ENCODE data around the gene MARCHF3.
"Not testable (repeated sequence)": the region's sequence is repeated elsewhere in the genome, so short reads cannot be mapped to it uniquely, and the experiment has no call there.

The MARCHF3 gene

DNA sequence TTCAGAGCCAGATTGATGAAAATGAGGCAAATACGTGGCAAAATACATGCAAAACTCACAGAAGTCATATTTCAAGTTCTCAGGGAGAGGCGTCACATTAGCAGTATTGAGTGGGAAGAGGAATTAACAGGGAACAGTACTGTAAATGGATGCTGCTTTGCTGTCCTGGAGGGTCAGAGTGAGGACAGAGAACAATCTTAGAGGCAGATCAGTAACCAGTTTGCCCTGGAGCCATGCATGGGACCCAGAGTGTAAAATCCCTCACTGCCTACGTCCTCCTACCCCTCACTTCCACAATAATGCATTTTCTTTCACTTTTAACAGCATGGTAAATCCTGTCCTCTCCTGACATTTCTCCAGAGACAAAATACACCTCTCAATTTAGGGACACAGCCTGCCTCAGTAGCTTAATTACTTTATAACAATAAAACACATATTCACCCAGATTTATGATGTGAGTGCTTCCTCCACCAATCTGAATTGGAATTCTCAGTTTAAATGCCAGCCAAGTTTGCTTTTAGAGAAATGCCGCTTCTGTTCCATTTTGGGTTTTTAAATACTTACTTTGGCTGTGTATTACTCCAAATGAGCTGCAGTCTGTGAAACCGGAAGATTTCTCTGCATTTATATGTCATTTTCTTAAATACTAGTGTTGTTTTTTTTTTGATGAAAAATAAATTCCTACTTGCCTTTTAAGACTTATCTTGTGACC, 183.5 kb downstream of the MARCHF3 start:
- TF ChIP-seq ESRRG (CRISPR knock-in tag; IDR thresholded peaks at IDR 0.05) (no peak), ZNF70 (CRISPR knock-in tag; IDR thresholded peaks at IDR 0.05) (no peak), ZNF565 (CRISPR knock-in tag; conservative IDR thresholded peaks at IDR 0.05; ENCODE audit: low read depth) (no peak), ISL1 (CRISPR knock-in tag; IDR thresholded peaks at IDR 0.05) (no peak), ZFP30 (CRISPR knock-in tag; IDR thresholded peaks at IDR 0.05) (no peak), CSDC2 (CRISPR knock-in tag; IDR thresholded peaks at IDR 0.05) (no peak), RARB (CRISPR knock-in tag; IDR thresholded peaks at IDR 0.05) (no peak), ZFP3 (CRISPR knock-in tag; IDR thresholded peaks at IDR 0.05) (no peak), ZC3H10 (CRISPR knock-in tag; IDR thresholded peaks at IDR 0.05) (no peak), TOX (CRISPR knock-in tag; IDR thresholded peaks at IDR 0.05; ENCODE audit: borderline replicate concordance) (no peak)
- TF ChIP-seq, protein P1, sequence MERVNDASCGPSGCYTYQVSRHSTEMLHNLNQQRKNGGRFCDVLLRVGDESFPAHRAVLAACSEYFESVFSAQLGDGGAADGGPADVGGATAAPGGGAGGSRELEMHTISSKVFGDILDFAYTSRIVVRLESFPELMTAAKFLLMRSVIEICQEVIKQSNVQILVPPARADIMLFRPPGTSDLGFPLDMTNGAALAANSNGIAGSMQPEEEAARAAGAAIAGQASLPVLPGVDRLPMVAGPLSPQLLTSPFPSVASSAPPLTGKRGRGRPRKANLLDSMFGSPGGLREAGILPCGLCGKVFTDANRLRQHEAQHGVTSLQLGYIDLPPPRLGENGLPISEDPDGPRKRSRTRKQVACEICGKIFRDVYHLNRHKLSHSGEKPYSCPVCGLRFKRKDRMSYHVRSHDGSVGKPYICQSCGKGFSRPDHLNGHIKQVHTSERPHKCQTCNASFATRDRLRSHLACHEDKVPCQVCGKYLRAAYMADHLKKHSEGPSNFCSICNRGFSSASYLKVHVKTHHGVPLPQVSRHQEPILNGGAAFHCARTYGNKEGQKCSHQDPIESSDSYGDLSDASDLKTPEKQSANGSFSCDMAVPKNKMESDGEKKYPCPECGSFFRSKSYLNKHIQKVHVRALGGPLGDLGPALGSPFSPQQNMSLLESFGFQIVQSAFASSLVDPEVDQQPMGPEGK (CRISPR knock-in tag; IDR thresholded peaks at IDR 0.05; ENCODE audit: borderline replicate concordance), result no peak

DNA sequence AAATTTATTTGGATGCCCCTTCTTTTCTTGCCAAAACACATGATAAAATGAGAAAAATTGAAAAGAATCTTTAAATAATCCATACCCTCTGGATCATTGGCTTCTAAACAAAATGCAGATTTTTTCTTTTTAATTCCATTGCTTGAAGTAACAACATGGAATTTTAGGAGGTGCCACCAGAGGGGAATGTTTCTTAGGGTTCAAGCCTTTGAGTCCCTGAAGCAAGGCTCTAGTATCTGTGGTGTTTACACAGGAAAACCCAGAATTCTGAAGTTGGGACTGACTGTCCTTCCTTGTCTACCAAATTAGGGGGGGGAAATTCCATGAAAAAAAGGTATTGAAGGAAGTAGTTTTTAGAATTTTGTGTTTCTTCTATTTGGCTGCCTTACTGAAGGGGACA, 184.0 kb downstream of the MARCHF3 start:
- ATAC-seq, result peak; percentile 76
- TF ChIP-seq, protein P2, sequence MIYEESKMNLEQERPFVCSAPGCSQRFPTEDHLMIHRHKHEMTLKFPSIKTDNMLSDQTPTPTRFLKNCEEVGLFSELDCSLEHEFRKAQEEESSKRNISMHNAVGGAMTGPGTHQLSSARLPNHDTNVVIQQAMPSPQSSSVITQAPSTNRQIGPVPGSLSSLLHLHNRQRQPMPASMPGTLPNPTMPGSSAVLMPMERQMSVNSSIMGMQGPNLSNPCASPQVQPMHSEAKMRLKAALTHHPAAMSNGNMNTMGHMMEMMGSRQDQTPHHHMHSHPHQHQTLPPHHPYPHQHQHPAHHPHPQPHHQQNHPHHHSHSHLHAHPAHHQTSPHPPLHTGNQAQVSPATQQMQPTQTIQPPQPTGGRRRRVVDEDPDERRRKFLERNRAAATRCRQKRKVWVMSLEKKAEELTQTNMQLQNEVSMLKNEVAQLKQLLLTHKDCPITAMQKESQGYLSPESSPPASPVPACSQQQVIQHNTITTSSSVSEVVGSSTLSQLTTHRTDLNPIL (CRISPR knock-in tag; IDR thresholded peaks at IDR 0.05; ENCODE audit: low read depth), result no peak

More for the DNA sequence above, 183.5 kb downstream of the MARCHF3 start:
- peak; percentile 67 for ATAC-seq

DNA sequence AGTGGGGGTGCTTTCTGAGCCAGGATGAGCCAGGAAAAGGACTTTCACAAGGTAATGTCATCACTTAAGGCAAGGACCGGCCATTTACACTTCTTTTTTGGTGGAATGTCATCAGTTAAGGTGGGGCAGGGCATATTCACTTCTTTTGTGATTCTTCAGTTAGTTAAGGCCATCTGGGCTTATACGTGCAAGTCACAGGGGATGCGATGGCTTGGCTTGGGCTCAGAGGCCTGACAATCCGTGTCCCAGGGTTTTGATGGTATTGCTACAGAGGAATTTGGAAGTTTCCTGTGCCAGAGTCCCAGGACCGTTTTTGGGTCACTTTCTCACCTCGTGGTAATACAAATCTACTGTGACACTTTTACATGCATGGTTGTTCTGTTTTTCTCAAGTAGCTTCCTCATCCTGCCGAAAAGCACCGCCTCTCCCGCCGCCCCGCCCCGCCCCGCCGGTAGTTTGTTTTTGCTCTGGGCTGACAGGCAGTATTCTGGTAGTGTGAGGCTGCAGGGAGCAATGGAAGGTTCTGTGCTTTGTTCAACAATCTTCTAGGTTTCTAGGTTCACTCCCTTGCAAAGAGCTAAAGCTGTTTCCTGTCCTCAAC, 184.8 kb downstream of the MARCHF3 start:
- ATAC-seq, result not testable (repeated sequence)

DNA sequence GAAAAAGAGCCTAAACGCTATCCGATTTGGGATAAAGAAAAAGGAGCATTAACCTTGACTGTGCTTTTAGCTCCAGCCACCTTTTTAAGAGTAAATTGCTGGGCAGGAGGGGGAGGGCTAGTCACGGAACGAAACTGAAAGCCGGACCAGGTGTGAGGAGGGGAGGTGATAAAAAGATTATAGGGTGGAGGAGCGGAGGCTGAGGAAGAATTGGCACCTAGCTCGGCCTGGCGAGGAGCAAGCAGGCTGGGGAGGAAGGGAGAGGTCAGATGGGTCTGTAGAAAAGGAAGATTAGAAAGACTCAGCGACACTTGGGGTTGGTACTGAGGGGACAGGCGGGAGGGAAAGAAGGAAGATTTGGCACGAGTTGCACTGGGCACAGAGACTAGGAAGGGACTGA, 187.0 kb downstream of the MARCHF3 start:
- not testable (repeated sequence) for ATAC-seq

DNA sequence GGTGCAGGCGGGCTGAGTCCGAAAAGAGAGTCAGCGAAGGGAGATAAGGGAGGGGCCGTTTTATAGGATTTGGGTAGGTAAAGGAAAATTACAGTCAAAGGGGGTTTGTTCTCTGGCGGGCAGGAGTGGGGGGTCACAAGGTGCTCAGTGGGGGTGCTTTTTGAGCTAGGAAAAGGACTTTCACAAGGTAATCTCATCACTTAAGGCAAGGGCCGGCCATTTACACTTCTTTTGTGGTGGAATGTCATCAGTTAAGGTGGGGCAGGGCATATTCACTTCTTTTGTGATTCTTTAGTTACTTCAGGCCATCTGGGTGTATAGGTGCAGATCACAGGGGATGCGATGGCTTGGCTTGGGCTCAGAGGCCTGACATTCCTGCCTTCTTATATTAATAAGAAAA, 191.0 kb downstream of the MARCHF3 start:
- not testable (repeated sequence) for ATAC-seq

DNA sequence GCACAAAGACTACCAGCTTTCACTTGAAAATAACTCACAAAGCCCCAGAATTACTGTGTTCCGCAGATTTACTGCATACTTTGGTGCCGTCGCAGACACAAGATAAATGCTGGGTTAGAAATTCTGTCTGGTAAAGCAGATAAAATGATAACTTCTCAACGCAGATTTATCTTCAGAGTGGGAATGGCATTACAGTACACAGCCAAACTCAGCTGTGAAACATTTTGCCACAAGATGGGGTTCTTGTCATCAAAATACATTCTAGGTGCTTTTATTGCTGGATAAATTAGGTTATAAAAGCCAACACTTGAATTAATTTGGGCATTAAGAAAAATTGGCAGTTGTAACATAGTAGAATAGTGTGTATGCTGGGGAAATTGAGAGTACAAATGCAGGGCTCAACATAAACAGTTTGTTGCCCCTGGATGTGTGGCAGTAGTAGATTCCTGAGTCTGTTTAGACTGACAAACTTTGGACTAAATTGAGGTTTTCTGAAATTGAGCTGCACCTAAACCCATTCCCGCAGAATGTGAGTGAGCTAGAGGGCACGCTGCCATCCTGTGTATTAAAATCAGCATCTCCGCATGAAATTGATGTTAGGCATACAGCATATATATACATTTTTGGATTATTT, 192.3 kb downstream of the MARCHF3 start:
- no peak for TF ChIP-seq TCF4 (CRISPR knock-in tag; IDR thresholded peaks at IDR 0.05; ENCODE audit: borderline replicate concordance)
- TF ChIP-seq ZFP3 (CRISPR knock-in tag; IDR thresholded peaks at IDR 0.05), result no peak
- no peak for TF ChIP-seq PPARA (CRISPR knock-in tag; IDR thresholded peaks at IDR 0.05; ENCODE audit: borderline replicate concordance)
- TF ChIP-seq ZNF565 (CRISPR knock-in tag; conservative IDR thresholded peaks at IDR 0.05; ENCODE audit: low read depth), result no peak
- ATAC-seq, result peak; percentile 61; the same call in 2 of the 3 replicates

DNA sequence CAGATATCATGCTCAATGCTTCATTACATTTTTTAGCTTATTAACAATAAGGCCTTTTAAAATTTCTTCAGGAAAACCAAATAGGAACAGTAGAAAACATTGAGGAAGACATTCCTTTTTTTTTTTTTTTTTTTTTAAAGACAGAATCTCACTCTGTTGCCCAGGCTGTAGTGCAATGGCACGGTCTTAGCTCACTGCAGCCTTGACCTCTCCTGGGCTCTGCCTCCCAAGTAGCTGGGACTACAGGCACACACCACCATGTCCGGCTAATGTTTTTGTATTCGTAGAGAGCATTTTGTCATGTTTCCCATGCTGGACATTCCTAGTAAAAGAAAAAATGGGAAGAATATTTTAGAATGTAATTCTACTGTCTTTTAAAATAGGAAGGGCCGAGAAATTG, 193.1 kb downstream of the MARCHF3 start:
- TF ChIP-seq ISL1 (CRISPR knock-in tag; IDR thresholded peaks at IDR 0.05) (no peak), TOX (CRISPR knock-in tag; IDR thresholded peaks at IDR 0.05; ENCODE audit: borderline replicate concordance) (no peak), ARNTL (CRISPR knock-in tag; IDR thresholded peaks at IDR 0.05; ENCODE audit: borderline replicate concordance, low read depth) (no peak), RARB (CRISPR knock-in tag; IDR thresholded peaks at IDR 0.05) (no peak), ESRRG (CRISPR knock-in tag; IDR thresholded peaks at IDR 0.05) (no peak)
- TF ChIP-seq, protein P3, sequence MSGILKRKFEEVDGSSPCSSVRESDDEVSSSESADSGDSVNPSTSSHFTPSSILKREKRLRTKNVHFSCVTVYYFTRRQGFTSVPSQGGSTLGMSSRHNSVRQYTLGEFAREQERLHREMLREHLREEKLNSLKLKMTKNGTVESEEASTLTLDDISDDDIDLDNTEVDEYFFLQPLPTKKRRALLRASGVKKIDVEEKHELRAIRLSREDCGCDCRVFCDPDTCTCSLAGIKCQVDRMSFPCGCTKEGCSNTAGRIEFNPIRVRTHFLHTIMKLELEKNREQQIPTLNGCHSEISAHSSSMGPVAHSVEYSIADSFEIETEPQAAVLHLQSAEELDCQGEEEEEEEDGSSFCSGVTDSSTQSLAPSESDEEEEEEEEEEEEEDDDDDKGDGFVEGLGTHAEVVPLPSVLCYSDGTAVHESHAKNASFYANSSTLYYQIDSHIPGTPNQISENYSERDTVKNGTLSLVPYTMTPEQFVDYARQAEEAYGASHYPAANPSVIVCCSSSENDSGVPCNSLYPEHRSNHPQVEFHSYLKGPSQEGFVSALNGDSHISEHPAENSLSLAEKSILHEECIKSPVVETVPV (CRISPR knock-in tag; IDR thresholded peaks at IDR 0.05), result no peak
- ATAC-seq, result no peak
